ENCODE data around the gene EPHA4.

EPHA4 gene

DNA sequence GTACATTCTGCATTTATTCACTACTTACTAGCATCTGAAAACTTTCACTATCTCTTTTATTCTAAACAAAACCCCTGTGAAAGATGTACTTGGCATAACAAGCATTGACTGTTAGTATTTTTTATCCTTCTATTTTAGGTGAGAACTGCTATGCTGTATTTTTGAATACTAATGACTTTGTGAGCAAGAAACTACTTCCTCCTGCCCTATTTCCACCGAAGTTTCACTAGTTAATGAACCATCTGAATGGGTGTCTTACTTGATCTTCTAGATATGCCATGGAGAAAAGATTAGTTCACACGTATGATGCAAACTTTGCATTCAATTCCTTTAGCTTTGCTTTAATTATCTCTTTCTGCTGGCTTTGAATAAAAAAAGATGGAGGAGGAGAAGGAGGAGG, 68.1 kb downstream of the EPHA4 start:
- DNase-seq (ENCODE audit: low spot score): no peak

DNA sequence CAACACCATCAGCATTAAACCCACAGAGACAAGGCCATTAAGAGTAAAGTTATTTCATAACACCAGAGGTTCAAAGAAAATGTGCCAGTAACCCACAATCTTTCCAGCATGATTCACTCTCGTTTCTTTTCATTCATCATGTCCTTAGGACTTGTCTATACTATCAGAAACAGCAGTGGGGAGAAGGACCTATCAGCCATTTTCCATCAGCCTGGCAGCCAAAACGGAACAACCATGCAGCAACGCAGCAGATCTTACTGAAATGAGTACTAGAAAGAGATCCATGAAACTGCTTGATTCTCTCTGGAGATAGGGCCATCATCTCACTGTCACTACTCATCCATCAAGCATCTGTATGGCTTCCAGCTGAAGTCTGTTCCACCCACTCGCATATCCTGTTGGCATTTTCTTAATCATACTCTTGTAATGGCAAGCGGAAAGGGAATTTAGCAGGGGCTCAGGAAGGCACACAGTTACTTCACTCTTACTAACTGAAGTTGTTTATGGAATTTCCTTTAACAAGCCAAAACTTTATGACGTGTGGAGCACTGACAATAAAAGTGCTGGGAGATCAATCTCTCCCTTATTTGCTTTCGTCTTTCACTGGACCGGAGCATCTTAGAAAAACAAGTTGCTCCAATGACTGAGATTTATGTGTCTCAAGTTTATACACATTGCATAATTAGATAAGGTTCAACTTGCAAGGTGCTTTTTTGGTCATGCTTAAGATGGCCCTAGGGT, 69.7 kb downstream of the EPHA4 start:
- peak; percentile 14 for DNase-seq (ENCODE audit: low spot score)

DNA sequence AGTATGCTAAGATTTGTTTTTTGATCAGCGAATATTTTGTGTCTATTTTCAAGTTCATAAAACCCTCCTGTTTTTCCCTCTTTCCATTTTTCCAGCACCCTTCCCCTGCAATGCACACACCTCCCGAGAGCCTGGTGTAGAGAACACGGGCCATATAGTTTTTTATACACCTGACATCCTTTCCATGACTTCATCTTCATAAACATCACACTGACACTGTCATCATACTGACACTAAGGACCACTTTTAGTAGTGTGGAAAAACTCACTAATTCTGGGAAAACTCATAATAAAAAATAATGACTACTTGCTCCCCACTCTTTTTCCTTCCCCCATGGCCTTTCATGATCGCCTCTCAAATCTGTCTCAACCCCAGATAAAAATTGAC, 70.2 kb downstream of the EPHA4 start:
- no peak for DNase-seq (ENCODE audit: low spot score)

DNA sequence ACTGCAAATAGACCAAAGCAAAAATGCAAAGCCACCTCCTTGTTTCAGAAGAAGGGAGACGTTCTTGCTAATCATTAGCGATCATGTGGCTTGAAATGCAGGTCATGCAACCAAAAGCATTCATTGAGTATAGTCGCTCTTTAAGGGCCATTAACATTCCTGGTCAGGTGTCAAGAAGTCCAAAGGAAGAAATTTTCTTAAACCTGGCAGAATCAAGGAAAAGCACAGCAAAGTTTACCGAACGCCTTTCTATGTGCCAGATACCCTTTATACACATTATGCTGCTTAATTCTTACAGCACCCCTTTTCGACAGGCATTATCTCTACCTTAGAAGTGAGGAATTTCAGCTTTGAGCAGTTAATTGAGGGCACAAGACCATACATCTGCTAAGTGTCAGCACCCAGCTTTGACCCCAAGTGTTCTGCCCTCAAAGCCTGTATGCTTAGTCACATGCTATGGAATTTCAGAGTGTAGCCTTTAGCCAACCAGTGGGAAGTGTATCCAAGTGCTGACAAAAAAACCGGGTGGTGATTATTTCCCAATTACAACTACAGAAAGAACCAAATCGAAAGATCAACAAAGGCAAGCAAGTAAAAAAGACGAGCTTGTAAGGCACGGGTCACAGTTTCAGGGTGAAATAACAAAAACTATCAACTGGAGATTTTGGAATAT, 70.8 kb downstream of the EPHA4 start:
- DNase-seq (ENCODE audit: low spot score): no peak

DNA sequence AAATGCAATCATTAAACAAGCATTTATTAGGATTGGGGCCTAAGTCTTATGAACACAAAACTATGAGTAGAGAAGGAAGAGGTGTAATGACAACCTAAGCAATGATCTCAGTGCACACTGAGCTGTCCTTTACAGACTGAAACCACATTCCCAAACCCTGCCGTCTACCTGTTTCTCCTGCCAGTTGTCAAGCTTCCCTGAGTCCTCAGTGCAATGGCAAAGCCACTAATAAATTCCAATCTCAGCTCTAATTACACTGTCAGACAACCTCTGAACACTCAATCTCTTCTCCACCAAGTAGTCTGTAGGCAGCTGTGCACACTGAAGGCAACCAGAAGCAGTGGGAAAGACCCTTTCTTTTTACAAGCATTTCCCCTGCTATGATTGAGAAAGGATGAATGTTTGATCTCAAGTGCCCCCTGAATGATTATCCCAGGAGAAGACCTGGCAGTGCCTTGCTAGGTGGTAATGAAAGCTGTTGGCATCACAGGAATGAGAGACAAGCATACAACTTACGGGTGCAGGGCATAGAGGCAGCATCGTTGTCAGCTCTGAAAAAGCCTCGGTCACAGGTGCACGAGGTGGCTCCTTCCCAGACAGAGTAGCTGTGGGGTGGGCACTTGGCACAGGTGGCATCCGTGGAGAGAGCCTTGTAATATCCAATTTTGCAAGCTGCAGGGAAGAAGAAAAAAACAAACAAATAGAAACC, 71.4 kb downstream of the EPHA4 start:
- no peak for DNase-seq (ENCODE audit: low spot score)

DNA sequence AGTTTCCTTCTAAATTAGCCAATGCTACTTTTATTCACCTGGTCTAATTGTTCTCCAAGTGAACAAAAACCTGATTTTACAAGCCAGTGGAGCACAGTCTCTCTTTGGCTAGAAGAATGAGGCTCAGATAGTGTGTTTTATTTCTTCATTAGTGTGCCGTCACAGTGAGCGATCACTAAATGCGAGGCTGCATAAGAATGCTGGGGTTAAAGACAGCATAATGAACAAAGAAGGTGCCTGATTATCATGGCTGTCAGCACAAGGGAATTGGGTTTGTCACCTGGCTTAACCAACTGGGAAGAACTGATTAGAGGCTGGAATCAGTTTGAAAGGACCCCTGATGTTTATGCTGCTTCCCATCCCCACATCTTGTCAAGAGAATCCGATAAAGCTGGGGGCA, 76.4 kb downstream of the EPHA4 start:
- DNase-seq (ENCODE audit: low spot score): no peak

DNA sequence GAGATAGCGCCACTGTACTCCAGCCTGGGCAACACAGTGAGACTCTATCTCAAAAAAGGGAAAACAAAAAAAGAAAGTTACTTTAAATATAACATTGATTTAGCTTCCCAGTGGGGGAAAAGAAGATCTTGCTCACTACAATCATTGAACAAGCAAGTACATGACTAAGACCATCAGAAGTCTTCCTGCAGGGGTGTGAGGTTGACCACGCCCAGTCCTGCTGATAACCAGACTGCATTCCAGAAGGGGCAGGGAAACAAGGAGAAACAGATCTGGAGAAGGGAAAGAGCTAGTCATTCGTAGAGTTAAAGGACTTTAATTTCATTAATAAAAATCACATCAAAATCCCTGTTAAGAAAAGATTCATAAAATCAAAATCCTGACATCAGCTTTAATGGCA, 77.5 kb downstream of the EPHA4 start:
- no peak for DNase-seq (ENCODE audit: low spot score)

DNA sequence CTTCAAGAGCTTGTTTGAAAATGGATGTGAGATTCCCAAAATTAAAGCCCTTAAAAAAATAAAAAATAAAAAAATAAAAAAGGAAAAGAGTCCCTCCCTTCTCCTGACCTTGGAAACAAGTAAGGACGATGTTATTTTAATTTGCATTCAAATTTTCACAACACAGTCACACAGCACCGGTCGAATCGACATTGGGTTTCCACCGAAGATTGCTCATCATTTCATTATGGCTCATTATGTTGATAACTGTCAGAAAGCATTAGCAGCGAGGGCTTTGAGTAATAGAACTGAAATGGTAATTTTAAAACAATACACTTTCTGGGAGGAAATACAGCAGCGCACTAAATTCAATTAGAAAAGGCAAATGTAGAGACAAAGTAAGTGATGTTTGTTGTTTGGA, 78.7 kb downstream of the EPHA4 start:
- no peak for DNase-seq (ENCODE audit: low spot score)

DNA sequence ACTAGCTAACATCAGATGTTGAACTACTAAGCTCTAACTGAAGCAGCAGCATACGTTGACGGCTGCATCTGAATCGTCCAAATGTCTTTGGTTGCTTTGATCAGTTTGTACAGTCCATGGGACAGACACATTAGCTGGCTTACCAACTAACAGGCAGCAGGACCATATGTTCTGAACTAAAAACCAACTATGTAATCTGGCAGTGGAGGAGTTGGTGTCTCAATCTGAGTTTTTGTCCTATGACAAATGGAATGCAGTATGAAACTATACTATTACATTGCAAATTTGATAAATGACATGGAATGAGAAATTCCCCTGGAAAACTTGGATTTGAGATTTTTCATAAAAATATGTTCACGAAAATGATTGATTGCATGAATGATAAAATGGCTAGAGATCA, 79.5 kb downstream of the EPHA4 start:
- no peak for DNase-seq (ENCODE audit: low spot score)

DNA sequence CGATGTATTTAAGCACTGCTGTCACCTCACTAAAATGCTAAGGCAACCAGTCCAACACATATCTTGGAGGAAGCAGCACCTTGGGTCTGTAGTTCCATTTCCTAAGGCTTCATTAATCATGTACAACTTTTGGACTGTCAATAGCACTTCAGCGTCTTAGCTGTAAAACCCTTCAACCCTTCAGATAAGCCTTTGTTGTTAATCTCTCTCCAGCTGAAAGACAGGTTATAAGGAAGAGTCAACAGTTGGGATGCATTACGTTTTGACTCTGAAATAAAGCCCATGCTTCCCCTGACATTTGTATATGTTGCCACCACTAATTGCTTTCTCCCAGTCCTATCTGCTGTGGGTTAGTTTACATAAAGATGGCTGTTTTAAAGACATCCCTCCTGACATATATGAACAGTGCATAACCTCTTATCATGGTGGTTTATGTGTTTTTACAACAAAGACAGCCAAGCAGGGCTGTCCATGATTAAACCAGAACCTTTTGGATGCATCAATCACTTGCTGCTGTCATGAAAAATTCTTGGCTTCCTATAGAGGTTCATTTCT, 81.5 kb downstream of the EPHA4 start:
- no peak for DNase-seq (ENCODE audit: low spot score)

DNA sequence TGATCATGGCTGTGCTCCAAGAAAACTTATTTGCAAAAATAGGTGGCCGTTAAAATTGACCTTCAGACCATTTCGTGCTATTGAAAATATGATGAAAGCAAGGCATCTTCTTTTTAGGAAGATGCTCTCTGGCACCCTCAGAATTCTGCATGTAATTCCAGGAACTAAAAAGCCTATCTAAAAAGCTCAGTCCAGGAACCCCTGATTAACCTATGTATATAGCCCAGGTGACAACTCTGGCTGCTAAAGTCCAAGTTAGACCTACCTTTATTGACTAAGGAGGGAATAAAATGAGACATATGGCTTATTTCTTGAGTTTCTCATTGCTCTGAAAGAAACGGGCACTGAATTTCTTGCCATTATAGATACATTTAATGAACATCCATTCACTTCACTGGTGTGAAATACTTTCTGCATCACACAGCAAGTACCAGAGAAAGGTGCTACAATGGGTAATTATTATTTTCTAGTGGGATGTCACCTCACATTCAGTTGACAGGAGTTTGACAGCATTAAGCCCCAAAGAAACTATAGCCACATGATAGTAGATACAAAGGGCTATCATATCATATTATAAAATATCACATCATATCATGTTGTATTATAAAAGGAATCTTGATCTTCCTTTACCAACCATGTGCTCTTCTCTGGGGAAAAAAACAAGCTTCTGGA, 83.8 kb downstream of the EPHA4 start:
- no peak for DNase-seq (ENCODE audit: low spot score)

DNA sequence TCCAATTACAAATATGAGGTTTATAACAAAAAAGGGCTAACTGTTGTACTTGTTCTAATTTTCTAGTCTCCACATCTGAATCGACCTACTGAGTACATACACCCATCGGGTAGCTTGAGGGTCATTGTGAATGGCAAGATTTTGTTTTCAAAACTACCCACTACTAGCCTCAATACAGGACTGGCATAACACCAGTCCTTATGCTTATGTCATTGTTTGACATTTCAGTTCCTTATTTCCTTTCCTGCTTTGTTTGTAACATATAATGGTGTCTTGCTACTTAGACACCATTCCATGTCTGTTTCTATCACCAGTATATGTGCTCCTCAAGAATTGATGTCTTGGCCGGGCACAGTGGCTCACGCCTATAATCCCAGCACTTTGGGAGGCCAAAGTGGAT, 86.0 kb downstream of the EPHA4 start:
- no peak for DNase-seq (ENCODE audit: low spot score)

DNA sequence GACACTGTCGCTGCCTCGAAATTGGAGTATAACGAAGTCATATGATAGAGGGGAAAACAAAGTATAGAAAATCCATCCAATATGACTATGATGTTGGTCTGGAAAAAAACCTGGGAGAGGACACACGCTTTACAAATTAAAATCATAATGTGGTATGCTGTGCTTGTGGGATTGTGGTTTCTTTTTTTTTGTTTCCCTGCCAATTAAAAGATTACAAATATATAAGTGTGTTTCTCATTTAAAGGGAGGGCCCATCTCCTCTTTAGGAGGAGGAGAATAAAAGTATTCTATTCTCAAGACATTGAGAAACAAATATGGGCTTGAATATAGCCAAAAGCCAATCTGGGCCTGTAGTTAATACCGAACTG, 86.6 kb downstream of the EPHA4 start:
- no peak for DNase-seq (ENCODE audit: low spot score)

DNA sequence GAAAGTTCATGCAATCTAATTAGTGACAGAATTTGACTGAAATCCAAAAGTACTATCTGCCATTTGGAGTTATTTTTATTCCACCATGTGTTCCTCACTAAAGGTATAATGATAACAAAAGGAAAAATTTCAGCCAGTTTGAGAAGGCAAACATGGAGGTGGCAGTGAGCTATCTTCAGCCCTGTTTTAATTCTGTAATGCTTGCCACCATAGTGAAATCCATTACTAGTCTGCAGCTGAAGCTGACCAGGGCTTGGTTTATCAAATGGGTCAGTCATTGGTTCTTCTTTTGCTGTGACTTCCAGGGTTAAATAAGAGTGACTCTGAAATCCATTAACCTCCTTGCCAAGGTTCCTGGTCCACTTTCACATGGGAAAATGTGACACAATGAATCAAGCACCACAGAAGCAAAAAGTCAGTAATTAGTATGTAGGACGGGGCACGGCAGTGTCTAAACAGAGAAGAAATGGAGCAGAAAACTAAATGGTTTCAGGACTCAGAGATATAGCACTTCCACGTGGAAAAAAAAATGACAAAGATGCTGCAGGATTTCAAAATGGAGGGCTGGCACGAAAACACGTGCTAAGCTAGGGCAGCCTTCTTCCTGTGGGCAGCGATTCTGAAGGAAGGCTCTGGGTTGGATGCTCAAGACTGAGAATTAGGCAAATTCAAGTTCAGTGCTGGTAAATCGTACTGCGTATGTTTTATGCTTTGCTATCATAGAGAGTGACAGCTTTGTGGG, 87.2 kb downstream of the EPHA4 start:
- DNase-seq (ENCODE audit: low spot score): no peak

DNA sequence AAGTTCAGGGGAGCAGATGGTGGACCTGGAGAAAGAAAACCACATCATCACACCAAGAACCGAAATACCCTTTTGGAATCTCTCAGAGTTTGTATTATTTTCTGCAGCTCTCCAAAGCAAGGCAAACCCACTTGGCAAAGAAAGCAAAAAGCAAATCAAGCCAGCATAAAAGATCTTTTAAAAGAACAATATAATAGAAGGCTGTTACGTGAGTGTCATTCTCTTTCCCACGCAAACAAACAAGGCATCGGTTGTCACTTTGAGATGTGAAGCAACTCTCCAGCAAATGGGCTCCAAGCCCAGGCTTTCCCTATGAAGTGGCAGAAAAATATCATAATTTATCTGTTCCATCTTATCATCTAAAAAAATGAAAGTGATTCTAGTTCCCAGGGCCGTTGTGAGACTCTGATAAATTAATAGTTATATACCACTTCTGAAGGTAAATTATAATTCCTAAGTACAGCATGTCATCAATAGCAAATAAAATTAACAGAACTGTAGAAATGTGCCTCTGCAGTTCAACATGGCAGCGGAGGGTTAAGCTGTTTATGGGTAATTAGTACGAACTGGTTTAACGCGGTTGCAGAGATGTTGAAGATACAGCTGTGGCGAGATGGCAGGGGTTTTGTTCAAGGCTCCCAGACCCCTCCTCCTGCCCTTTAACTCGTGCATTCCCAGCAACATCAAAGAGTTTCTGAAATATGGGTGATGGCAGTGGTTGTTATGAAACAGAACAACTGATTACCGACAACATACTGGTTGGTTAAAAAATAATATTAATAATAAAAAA, 89.2 kb downstream of the EPHA4 start:
- DNase-seq (ENCODE audit: low spot score): no peak

DNA sequence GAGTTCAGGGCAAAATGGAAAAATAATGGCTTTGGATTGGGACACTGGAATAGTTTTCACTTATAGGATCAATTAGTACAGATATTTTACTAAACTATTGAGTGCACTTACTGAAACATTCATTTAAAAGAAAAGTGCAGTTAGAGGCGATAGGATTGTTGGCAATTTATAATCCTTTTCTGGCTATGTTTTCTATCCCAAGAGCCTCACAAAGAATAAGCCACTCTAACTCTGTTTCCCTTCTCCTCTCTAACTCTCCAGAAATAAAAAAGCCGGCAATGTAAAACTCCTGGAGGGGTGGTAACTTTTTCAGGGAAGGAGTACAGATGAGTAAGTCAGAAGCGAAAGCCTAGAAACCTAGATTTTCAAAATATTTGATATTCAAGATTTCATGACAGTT, 91.3 kb downstream of the EPHA4 start:
- DNase-seq (ENCODE audit: low spot score): no peak

DNA sequence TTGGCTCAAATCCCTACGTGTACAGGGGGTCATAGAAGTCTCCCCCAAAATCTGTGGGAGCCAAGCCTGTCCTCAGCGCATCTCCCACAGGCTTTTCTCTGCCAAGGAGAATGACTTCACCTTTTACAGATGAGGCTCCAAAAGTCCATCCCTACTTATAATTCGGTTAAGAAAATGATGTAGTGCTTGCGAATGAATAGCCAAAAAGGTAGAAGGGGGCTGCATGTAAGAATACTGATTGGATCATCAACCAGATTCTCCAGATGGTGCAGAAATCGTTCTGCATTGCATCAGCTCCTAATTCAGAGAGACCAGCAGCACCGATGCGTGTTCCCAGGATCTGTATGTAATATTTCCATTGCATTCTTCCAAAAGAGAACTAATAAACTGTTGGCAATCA, 91.9 kb downstream of the EPHA4 start:
- DNase-seq (ENCODE audit: low spot score): no peak

DNA sequence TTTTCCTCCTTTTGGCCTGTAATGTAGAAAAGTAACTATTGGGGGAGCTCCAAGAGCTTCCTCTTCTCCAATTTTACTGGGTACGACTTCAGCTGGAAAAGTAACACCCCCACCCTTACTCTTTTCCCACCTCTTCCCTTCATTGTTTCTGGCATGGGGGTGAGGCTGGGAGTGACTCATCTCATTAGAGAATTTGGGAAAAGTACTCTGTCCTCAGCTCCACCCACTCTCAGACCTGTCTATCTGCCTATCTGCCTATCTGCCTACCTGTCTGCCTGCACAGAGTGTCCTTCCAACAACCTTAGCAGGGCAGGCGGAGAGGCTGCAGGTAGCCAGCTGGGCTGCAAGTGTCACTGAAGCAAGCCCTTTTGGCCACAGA, 93.6 kb downstream of the EPHA4 start:
- DNase-seq (ENCODE audit: low spot score): no peak

DNA sequence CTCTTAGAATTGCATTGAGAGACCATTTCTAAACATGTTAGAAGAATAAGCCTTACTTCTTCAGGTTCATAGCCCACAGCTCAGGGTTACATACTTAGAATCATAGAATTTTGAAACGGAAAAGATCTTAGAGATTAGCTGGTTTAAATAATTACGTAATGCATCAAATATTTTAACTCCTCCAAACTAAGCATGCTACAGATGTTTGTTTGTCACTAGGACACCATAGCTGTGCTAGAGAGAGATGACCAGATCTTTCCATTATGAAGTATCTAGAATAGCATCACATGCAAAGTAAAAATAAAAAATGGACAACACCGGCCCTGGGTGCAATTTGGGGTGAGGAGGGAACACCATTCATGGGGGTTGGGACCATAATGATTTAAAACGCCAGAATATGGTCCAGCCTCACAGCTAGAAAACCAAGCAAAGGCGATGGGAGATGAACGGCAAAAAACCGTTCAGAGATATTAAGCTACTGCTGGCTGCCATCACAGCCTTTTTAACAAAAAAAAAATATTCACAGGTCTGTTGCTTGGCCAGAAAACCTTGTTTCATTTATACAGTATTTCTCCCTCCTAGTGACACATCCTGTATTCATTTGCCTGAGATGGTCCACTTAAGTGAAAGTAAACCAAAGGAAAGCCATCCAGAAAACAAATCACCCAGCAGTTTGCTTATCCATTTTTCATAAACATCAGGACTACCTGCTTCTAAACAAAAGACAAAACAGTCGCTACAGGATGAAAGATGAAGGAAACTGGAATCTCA, 94.2 kb downstream of the EPHA4 start:
- no peak for DNase-seq (ENCODE audit: low spot score)

DNA sequence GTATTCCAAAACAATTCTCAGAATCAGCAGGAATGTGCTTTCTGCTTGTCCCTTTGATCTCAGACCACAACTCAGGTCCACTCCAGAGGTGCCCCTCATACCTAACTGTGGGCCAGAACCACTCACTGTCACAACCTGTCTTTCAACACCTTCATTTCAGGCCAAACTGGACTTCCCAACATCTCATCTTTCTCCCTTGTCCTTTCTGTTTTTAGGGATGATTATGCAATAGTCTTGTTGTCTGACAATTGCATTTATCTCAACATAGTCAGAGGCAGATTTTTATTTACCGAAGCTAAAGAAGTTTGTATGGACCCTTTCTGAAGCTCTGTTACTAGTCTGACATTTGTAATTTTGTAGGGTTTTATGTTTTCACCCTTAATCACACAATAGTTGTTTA, 95.9 kb downstream of the EPHA4 start:
- DNase-seq (ENCODE audit: low spot score): no peak

Measured in activated CD4-positive, alpha-beta T cell treated with anti-CD3 and anti-CD28 coated beads, Interleukin-2, Interleukin-4, amounts not matched to agents 100 ng/mL and 50 ng/mL, durations not matched to agents 16 hours and 8 hours (primary cell).